ENCODE data around the gene RNU6-9. TPM values are rescaled to one million over a fixed set of nuclear protein-coding genes. Genes with fewer than 3 reads are reported as not detected.

Gene RNU6-9
- total RNA-seq, 1 experiment from 2014 or later: not detected

GRCh38 chr19:850221-850978 lies 42.9 kb upstream of the RNU6-9 start:
- no peaks in the 10 kb centered on the region for H3F3A ChIP-seq (ENCODE audit: low read length, unreplicated experiment)
- no peaks in the 10 kb centered on the region for H4K20me1 ChIP-seq (ENCODE audit: low read length)
- no peaks in the 10 kb centered on the region for H3K4me1 ChIP-seq (ENCODE audit: insufficient read depth, low read length)
- H2AFZ ChIP-seq (ENCODE audit: low read length): peak overlapping the region; percentile 89
- no peak overlapping the region for H3K27ac ChIP-seq (ENCODE audit: low read length)
- no peaks in the 10 kb centered on the region for H3K9me3 ChIP-seq (ENCODE audit: low read length)
- no peak overlapping the region for H3K9ac ChIP-seq (ENCODE audit: low read length)
- no peaks in the 10 kb centered on the region for H3K36me3 ChIP-seq (ENCODE audit: low read depth, low read length)
- DNase-seq (peak; percentile 57), ATAC-seq (peak; percentile 67)
- H3K27me3 ChIP-seq (ENCODE audit: low read length): peaks cover 14% of the 10 kb centered on the region
- peak overlapping the region; percentile 26; the same call in 1 of the 2 replicates for H3K4me3 ChIP-seq (ENCODE audit: low read length)
- no peaks in the 10 kb centered on the region for H3K79me2 ChIP-seq (ENCODE audit: low read length)
- intact Hi-C loops (cut with micrococcal nuclease): no loop called here
- POLR2A ChIA-PET (ENCODE audit: unreplicated experiment): no interaction called here
- peak overlapping the region; percentile 65 for H3K4me2 ChIP-seq (ENCODE audit: low read length)
- CTCF ChIA-PET: interaction anchor here (0.6 kb wide), 1 partner anchor 10 kb away, joined by 6 read pairs; no protein-coding TSS in a partner anchor
- no peaks in the 10 kb centered on the region for H3K9me2 ChIP-seq (replicated peaks; ENCODE audit: low read length)
- TF ChIP-seq EZH2 (IDR thresholded peaks at IDR 0.05; ENCODE audit: low read length, unreplicated experiment): no peak
- no peak for TF ChIP-seq CTCF (conservative IDR thresholded peaks at IDR 0.05; ENCODE audit: low read depth, low read length)
- no peak for TF ChIP-seq EZH2phosphoT487 (IDR thresholded peaks at IDR 0.05; ENCODE audit: borderline replicate concordance, low read length)
- no TSS peak for BruUV-seq (replicated peaks)

- CTCF ChIA-PET: no interaction called here
- Histone ChIP-seq H3K27me3 (ENCODE audit: low read length) (peaks cover 14% of the 10 kb centered on the region), H2AFZ (ENCODE audit: low read length) (peak overlapping the region; percentile 89), H3K4me3 (ENCODE audit: low read length) (peak overlapping the region; percentile 26; the same call in 1 of the 2 replicates), H3K27ac (ENCODE audit: low read length) (no peak overlapping the region), H4K20me1 (ENCODE audit: low read length) (no peaks in the 10 kb centered on the region), H3K9me2 (replicated peaks; ENCODE audit: low read length) (no peaks in the 10 kb centered on the region), H3K79me2 (ENCODE audit: low read length) (no peaks in the 10 kb centered on the region), H3K4me1 (ENCODE audit: insufficient read depth, low read length) (no peaks in the 10 kb centered on the region), H3K36me3 (ENCODE audit: low read depth, low read length) (no peaks in the 10 kb centered on the region), H3K9me3 (ENCODE audit: low read length) (no peaks in the 10 kb centered on the region), H3F3A (ENCODE audit: low read length, unreplicated experiment) (no peaks in the 10 kb centered on the region), H3K4me2 (ENCODE audit: low read length) (peak overlapping the region; percentile 65), H3K9ac (ENCODE audit: low read length) (no peak overlapping the region)
- intact Hi-C loops (cut with micrococcal nuclease): no loop called here
- TF ChIP-seq EZH2 (IDR thresholded peaks at IDR 0.05; ENCODE audit: low read length, unreplicated experiment) (no peak), EZH2phosphoT487 (IDR thresholded peaks at IDR 0.05; ENCODE audit: borderline replicate concordance, low read length) (no peak), CTCF (conservative IDR thresholded peaks at IDR 0.05; ENCODE audit: low read depth, low read length) (no peak)
- BruUV-seq (replicated peaks): no TSS peak
- POLR2A ChIA-PET (ENCODE audit: unreplicated experiment): no interaction called here
- ATAC-seq (no peak; the same call in 1 of the 2 replicates), DNase-seq (no peak)
Observed at GRCh38 chr19:850979-851335, 42.3 kb upstream of the RNU6-9 start.
